ENCODE data around the gene RSPO3.

Gene RSPO3

GRCh38 chr6:127083231-127083962, 35.1 kb upstream of the RSPO3 start (continued):
- TF ChIP-seq ZFP30 (CRISPR knock-in tag; IDR thresholded peaks at IDR 0.05) = no peak

- no peak for ATAC-seq
- no peak for TF ChIP-seq TCF4 (CRISPR knock-in tag; IDR thresholded peaks at IDR 0.05; ENCODE audit: borderline replicate concordance)
- TF ChIP-seq CSDC2 (CRISPR knock-in tag; IDR thresholded peaks at IDR 0.05) = no peak
- TF ChIP-seq ISL1 (CRISPR knock-in tag; IDR thresholded peaks at IDR 0.05) = no peak
- TF ChIP-seq BACH2 (CRISPR knock-in tag; IDR thresholded peaks at IDR 0.05; ENCODE audit: borderline replicate concordance) = no peak
- no peak for TF ChIP-seq TSHZ2 (CRISPR knock-in tag; IDR thresholded peaks at IDR 0.05)
- TF ChIP-seq POU6F1 (CRISPR knock-in tag; IDR thresholded peaks at IDR 0.05; ENCODE audit: borderline replicate concordance, low read depth) = no peak
- no peak for TF ChIP-seq ARNTL (CRISPR knock-in tag; IDR thresholded peaks at IDR 0.05; ENCODE audit: borderline replicate concordance, low read depth)
- TF ChIP-seq GLIS3 (CRISPR knock-in tag; IDR thresholded peaks at IDR 0.05) = no peak
- TF ChIP-seq ESRRG (CRISPR knock-in tag; IDR thresholded peaks at IDR 0.05) = no peak
- no peak for TF ChIP-seq ZNF70 (CRISPR knock-in tag; IDR thresholded peaks at IDR 0.05)
- TF ChIP-seq ZNF8 (CRISPR knock-in tag; IDR thresholded peaks at IDR 0.05) = no peak
- no peak for TF ChIP-seq ZFP3 (CRISPR knock-in tag; IDR thresholded peaks at IDR 0.05)
- TF ChIP-seq TOX (CRISPR knock-in tag; IDR thresholded peaks at IDR 0.05; ENCODE audit: borderline replicate concordance) = no peak
- TF ChIP-seq CREB5 (CRISPR knock-in tag; IDR thresholded peaks at IDR 0.05; ENCODE audit: low read depth) = no peak
- TF ChIP-seq ZNF565 (CRISPR knock-in tag; conservative IDR thresholded peaks at IDR 0.05; ENCODE audit: low read depth) = no peak
- TF ChIP-seq RARB (CRISPR knock-in tag; IDR thresholded peaks at IDR 0.05) = no peak
- no peak for TF ChIP-seq PPARA (CRISPR knock-in tag; IDR thresholded peaks at IDR 0.05; ENCODE audit: borderline replicate concordance)
Measured at GRCh38 chr6:127083963-127084310, 34.5 kb upstream of the RSPO3 start.

GRCh38 chr6:127085181-127085580, 33.3 kb upstream of the RSPO3 start:
- no peak for ATAC-seq
- no peak for TF ChIP-seq POU6F1 (CRISPR knock-in tag; IDR thresholded peaks at IDR 0.05; ENCODE audit: borderline replicate concordance, low read depth)

DNA sequence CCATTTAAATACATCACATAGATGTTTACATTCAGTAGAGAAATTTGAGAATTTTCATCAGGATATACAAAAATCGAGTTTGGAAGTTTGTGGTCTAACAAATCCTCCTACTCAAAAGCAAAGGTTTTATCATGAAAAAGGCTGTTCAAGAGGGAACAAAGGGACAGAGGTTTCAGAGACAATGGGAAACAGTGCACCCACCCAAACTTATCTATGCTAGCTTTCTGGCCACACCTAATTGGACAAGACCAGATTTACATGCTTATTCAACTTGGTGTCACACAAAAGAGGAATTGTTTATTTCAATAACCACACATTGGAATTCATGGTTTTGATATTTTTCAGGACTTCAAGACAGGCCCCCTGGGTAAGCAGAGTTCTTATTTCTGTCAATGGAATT, 28.4 kb upstream of the RSPO3 start:
- no peak for ATAC-seq
- TF ChIP-seq RARB (CRISPR knock-in tag; IDR thresholded peaks at IDR 0.05) (no peak), ZNF70 (CRISPR knock-in tag; IDR thresholded peaks at IDR 0.05) (no peak), CSRNP3 (CRISPR knock-in tag; IDR thresholded peaks at IDR 0.05) (no peak), TOX (CRISPR knock-in tag; IDR thresholded peaks at IDR 0.05; ENCODE audit: borderline replicate concordance) (no peak), GLIS3 (CRISPR knock-in tag; IDR thresholded peaks at IDR 0.05) (no peak), POU6F1 (CRISPR knock-in tag; IDR thresholded peaks at IDR 0.05; ENCODE audit: borderline replicate concordance, low read depth) (no peak), ZFP3 (CRISPR knock-in tag; IDR thresholded peaks at IDR 0.05) (no peak), PPARA (CRISPR knock-in tag; IDR thresholded peaks at IDR 0.05; ENCODE audit: borderline replicate concordance) (no peak), BACH2 (CRISPR knock-in tag; IDR thresholded peaks at IDR 0.05; ENCODE audit: borderline replicate concordance) (no peak), TSHZ2 (CRISPR knock-in tag; IDR thresholded peaks at IDR 0.05) (no peak)

Data from SK-N-SH treated with all-trans-retinoic acid at 6 μM for 48 hours (cell line).